ENCODE results near the gene MCOLN2.

The MCOLN2 gene

GRCh38 chr1:84933011-84933611 lies 63.8 kb downstream of the MCOLN2 start:
- TF ChIP-seq, protein P1, sequence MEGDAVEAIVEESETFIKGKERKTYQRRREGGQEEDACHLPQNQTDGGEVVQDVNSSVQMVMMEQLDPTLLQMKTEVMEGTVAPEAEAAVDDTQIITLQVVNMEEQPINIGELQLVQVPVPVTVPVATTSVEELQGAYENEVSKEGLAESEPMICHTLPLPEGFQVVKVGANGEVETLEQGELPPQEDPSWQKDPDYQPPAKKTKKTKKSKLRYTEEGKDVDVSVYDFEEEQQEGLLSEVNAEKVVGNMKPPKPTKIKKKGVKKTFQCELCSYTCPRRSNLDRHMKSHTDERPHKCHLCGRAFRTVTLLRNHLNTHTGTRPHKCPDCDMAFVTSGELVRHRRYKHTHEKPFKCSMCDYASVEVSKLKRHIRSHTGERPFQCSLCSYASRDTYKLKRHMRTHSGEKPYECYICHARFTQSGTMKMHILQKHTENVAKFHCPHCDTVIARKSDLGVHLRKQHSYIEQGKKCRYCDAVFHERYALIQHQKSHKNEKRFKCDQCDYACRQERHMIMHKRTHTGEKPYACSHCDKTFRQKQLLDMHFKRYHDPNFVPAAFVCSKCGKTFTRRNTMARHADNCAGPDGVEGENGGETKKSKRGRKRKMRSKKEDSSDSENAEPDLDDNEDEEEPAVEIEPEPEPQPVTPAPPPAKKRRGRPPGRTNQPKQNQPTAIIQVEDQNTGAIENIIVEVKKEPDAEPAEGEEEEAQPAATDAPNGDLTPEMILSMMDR (IDR thresholded peaks at IDR 0.05; ENCODE audit: borderline replicate concordance, insufficient read depth, low read depth, low read length), result no peak
- no peak overlapping the region for H3K4me3 ChIP-seq (ENCODE audit: low read depth, low read length)

GRCh38 chr1:84930831-84931230 lies 66.1 kb downstream of the MCOLN2 start:
- TF ChIP-seq, protein P1 (IDR thresholded peaks at IDR 0.05; ENCODE audit: borderline replicate concordance, insufficient read depth, low read depth, low read length), result no peak
- no peak overlapping the region for H3K4me3 ChIP-seq (ENCODE audit: low read depth, low read length)

GRCh38 chr1:84930329-84930728 lies 66.6 kb downstream of the MCOLN2 start:
- TF ChIP-seq, protein P1 (IDR thresholded peaks at IDR 0.05; ENCODE audit: borderline replicate concordance, insufficient read depth, low read depth, low read length), result no peak

DNA sequence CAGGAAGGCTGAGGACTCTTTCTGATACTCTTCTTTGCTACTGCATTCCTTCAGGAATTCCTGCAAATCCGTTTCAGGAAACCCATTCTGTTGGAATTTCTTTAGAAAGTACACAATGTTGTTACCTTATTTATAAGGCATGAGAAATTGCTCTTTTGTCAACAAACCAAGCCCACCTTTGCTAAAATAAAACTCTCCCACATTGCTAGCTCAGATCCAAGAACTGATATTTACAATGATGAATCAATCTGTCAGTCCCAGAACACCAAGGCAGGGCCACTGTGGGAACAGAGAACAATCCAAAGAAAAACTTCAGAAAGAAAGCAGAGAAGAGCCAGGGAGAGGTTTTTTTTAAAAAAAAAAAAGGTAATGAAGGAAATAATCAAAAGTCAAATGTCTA lies 67.3 kb downstream of the MCOLN2 start:
- TF ChIP-seq, protein P1 (IDR thresholded peaks at IDR 0.05; ENCODE audit: borderline replicate concordance, insufficient read depth, low read depth, low read length), result no peak
- no peak overlapping the region for H3K4me3 ChIP-seq (ENCODE audit: low read depth, low read length)

More at GRCh38 chr1:84930329-84930728, 66.6 kb downstream of the MCOLN2 start:
- no peak overlapping the region for H3K4me3 ChIP-seq (ENCODE audit: low read depth, low read length)

DNA sequence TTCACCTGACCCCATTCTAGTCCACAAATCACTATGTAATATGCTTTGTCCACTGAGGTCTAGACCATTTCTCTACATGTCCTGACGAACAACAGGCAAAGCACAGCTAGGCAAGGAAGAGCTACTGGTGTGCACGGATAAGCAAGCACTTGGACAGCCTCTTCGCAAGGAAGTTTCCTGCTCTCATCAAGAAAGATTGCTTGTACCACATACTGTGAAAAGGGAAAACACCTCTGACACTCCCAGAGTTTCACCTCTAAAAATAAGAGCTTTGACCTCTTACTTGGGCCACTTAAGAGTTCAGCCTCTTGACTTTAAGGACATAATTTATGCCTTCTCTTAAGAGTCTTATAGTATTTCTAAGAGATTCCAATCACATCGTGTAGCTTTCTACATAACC lies 67.9 kb downstream of the MCOLN2 start:
- TF ChIP-seq, protein P1 (IDR thresholded peaks at IDR 0.05; ENCODE audit: borderline replicate concordance, insufficient read depth, low read depth, low read length), result no peak
- H3K4me3 ChIP-seq (ENCODE audit: low read depth, low read length), result no peak overlapping the region

- TF ChIP-seq, protein P1 (IDR thresholded peaks at IDR 0.05; ENCODE audit: borderline replicate concordance, insufficient read depth, low read depth, low read length), result no peak
- no peak overlapping the region for H3K4me3 ChIP-seq (ENCODE audit: low read depth, low read length)
These were observed 73.6 kb downstream of the MCOLN2 start for GRCh38 chr1:84923317-84923716.

DNA sequence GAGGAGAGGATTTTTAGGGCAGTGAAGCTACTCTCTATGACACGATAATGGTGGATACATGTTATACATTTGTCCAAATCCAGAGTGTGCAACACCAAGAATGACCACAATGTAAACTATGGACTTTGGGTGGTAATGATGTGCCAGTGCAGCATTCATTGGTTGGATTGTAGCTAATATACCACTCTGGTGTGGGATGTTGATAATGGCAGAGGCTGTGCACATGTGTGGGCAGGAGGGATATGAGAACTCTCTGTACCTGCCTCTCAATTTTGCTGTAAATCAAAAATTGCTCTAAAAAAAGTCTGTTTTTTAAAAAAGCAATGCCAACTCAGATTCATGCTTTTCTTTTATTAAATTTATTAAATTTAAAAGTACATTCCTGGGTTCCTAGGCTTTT lies 76.8 kb downstream of the MCOLN2 start:
- TF ChIP-seq, protein P1 (IDR thresholded peaks at IDR 0.05; ENCODE audit: borderline replicate concordance, insufficient read depth, low read depth, low read length), result no peak
- no peak overlapping the region for H3K4me3 ChIP-seq (ENCODE audit: low read depth, low read length)
